Stimulated activated naive B cell treated with anti-CD40 and anti-IgM and Interleukin-4, amounts not matched to agents 10 μg/mL and 1 μg/mL and 100 μg/mL, for 72 hours (primary cell): ENCODE data around the gene UBE2F.
"Not testable (repeated sequence)": the region's sequence is repeated elsewhere in the genome, so short reads cannot be mapped to it uniquely, and the experiment has no call there.

ENCODE experiments used
- ATAC-seq, 2 donors: fragments of 150-1000 bp; cut with Tn5 transposase; replicated peaks; 2 replicates each; pipeline ENCODE4 v1.10.0; 2021; ENCODE audit warnings: moderate library complexity in 1 of 2
- DNase-seq: peaks from one replicate; pipeline ENCODE4 v3.0.0; 2021
- H3K27ac Mint-ChIP-seq: one replicate; pipeline ENCODE4 v1.8.0; 2022; ENCODE audit warnings: mild to moderate bottlenecking, mixed read lengths
- H3K27me3 Mint-ChIP-seq, 2 donors: one replicate each; pipeline ENCODE4 v1.8.0; 2022; ENCODE audit warnings: mixed read lengths in 2 of 2
- H3K36me3 Mint-ChIP-seq, 2 donors: one replicate each; pipeline ENCODE4 v1.8.0; 2022; ENCODE audit warnings: mixed read lengths in 2 of 2, mild to moderate bottlenecking in 1 of 2
- H3K4me1 Mint-ChIP-seq, 2 donors: one replicate each; pipeline ENCODE4 v1.8.0; 2022; ENCODE audit warnings: mixed read lengths in 2 of 2, mild to moderate bottlenecking in 1 of 2
- H3K4me3 Mint-ChIP-seq, 2 donors: one replicate each; pipeline ENCODE4 v1.8.0; 2022; ENCODE audit warnings: mild to moderate bottlenecking in 2 of 2, mixed read lengths in 2 of 2, moderate library complexity in 1 of 2
- H3K9me3 Mint-ChIP-seq, 2 donors: one replicate each; pipeline ENCODE4 v1.8.0; 2022; ENCODE audit warnings: mixed read lengths in 2 of 2, mild to moderate bottlenecking in 1 of 2

UBE2F gene

DNA sequence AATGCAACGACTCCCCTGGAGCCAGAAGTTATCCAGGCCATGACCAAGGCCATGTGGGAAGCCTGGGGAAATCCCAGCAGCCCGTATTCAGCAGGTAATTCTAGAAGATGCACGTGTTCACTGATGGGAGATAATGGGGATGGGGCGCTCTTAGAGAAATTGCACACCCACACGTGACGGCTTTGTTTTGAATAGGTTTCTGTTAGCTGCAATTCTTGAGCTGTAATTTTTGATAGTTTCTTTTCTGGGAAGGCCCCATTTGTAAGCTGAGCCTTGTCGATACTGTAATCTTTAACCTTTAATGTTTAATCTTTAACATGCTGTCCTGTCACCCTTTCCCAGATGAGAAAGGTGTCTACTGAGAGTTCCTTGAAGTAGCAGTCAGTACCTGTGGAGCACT is 97.6 kb downstream of the UBE2F start:
- DNase-seq (no peak), ATAC-seq (no peak)
- peaks cover 23 to 39% of the 10 kb centered on the region in 2 donors for H3K4me1 Mint-ChIP-seq
- no peak overlapping the region for H3K4me3 Mint-ChIP-seq
- H3K27me3 Mint-ChIP-seq, result no peaks in the 10 kb centered on the region
- H3K9me3 Mint-ChIP-seq, result peaks cover 4 to 8% of the 10 kb centered on the region in 2 donors
- peaks cover 39 to 47% of the 10 kb centered on the region in 2 donors for H3K36me3 Mint-ChIP-seq
- no peak overlapping the region for H3K27ac Mint-ChIP-seq

DNA sequence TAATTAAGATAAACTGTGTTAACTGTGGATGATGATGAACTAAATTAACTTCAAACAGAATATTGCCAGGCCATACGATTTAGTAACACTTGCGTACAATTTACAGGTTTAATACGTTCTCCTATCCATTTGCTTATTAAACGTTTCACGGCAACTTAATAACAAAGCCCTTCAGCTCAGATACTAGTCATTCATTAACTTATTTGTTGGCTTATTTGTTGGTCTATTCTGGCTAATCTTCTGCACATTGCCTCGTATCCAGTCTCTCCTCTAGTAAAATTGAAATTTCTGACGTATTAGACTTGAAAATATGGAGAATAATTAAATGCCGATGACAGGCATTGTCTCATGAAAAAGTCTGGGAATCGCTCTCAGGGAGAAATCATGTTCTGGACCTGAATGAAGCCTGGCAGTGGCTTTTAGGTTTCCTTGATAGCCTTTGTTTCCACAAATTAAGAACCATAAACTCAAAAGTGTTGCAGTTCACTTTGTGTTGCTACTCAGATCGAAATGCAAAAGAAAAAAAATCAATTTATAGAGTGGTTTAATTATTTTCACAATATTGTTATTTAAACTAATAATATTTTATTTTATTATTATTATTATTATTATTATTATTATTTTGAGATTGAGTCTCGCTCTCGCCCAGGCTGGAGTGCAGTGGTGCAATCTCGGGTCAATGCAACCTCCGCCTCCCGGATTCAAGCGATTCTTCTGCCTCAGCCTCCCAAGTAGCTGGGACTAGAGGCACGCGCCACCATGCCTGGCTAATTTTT is 98.4 kb downstream of the UBE2F start:
- Mint-ChIP-seq H3K4me1 (peaks cover 20 to 36% of the 10 kb centered on the region in 2 donors), H3K9me3 (peaks cover 4 to 8% of the 10 kb centered on the region in 2 donors), H3K27me3 (no peaks in the 10 kb centered on the region), H3K27ac (no peak overlapping the region), H3K36me3 (peaks cover 43 to 49% of the 10 kb centered on the region in 2 donors), H3K4me3 (no peak overlapping the region)
- DNase-seq, result no peak
- ATAC-seq, result no peak

DNA sequence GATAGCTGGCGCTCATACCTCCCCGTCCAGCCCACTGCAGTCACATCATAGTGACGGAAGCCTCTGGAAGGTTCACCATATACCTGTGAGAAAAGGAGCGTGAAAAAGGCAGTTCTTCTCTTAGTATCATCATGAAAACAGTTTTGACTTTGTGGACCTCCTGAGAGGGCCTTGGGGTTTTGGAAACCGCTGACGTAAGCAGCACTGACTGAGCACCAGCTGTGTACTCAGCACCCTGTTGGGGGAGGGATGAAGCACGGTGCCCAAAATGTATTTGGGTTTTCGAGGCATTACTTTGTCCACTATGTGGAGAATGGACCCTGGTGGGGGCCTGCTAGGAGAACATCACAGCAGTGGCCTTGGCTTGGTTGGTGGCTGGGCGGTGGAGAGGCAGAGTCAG is 99.4 kb downstream of the UBE2F start:
- peaks cover 20 to 32% of the 10 kb centered on the region in 2 donors for H3K4me1 Mint-ChIP-seq
- H3K36me3 Mint-ChIP-seq, result peaks cover 43 to 49% of the 10 kb centered on the region in 2 donors
- ATAC-seq (no peak), DNase-seq (no peak)
- H3K4me3 Mint-ChIP-seq, result no peak overlapping the region
- no peak overlapping the region for H3K27ac Mint-ChIP-seq
- peaks cover 4 to 8% of the 10 kb centered on the region in 2 donors for H3K9me3 Mint-ChIP-seq
- H3K27me3 Mint-ChIP-seq, result no peaks in the 10 kb centered on the region

- DNase-seq, ATAC-seq, H3K27ac Mint-ChIP-seq, H3K9me3 Mint-ChIP-seq, H3K27me3 Mint-ChIP-seq, H3K4me3 Mint-ChIP-seq: not testable (repeated sequence)
- Mint-ChIP-seq H3K4me1 (peaks cover 18 to 27% of the 10 kb centered on the region in 2 donors), H3K36me3 (peaks cover 43 to 52% of the 10 kb centered on the region in 2 donors)
These were observed 99.9 kb downstream of the UBE2F start for GRCh38 chr2:238066718-238067117.

GRCh38 chr2:238067939-238068338 is 101.1 kb downstream of the UBE2F start:
- Mint-ChIP-seq H3K27ac (no peak overlapping the region), H3K27me3 (no peaks in the 10 kb centered on the region), H3K36me3 (peaks cover 53 to 63% of the 10 kb centered on the region in 2 donors), H3K4me1 (peaks cover 13 to 17% of the 10 kb centered on the region in 2 donors), H3K4me3 (no peak overlapping the region), H3K9me3 (peaks cover 7 to 8% of the 10 kb centered on the region in 2 donors)
- DNase-seq (no peak), ATAC-seq (no peak)

DNA sequence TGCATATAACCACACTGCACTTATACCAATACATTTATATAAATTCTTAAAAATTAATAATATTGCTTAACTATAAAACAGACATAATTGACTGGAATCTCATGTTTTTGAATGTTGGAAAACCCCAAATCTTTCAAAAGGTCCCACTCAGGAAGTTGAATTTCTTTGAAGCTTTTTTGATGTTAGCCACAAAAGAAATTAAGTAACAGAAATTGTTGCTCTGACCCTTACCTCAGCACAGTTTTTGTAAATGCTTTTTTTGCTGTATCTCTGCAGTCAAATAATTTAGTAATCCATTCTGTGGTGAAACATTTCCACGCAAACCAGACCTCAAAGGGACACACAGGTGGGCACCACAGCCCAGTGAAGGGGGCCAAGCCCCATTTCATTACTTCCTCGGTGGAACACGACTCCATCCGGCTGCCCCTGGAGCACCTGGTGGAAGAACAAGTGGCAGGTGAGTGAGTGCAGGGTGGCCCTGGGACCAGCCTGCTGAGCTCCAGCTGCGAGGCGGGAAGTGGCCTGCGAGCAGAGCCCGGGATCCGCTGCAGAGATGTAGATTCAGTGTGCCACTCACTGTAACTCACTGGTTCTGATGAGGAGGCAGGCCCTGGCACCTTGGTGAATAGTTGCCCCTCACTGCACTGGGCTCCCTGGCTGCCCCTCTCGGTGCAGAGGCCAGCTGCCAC is 102.4 kb downstream of the UBE2F start:
- peak overlapping the region in 1 of 2 donors; percentile 26 for H3K4me3 Mint-ChIP-seq
- DNase-seq, result no peak
- H3K27ac Mint-ChIP-seq, result no peak overlapping the region
- ATAC-seq, result no peak
- peaks cover 62 to 67% of the 10 kb centered on the region in 2 donors for H3K36me3 Mint-ChIP-seq
- peaks cover 8% of the 10 kb centered on the region in 2 donors for H3K9me3 Mint-ChIP-seq
- H3K4me1 Mint-ChIP-seq, result peaks cover 10 to 12% of the 10 kb centered on the region in 2 donors
- H3K27me3 Mint-ChIP-seq, result no peaks in the 10 kb centered on the region

DNA sequence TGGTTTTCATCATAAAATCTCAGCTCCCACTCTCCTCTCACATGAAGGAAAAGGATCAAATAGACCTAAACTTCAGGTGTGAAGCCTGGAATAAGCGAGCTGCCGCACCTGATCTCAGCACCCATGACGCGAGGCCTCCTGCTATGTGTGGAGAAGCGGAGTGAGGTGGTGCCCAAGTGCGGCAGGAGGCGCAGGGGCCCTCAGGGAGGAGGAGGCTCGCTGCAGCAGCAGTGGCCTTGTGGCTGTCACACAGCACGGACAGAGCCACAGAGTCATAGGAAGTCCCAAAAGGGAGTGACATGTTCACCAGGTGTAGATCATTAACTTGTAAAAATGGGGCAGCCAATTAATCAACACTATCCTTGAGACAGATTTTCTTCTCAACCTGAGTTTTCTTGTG is 103.1 kb downstream of the UBE2F start:
- no peaks in the 10 kb centered on the region for H3K27me3 Mint-ChIP-seq
- peaks cover 12 to 15% of the 10 kb centered on the region in 2 donors for H3K4me1 Mint-ChIP-seq
- DNase-seq, result no peak
- peaks cover 69% of the 10 kb centered on the region in 2 donors for H3K36me3 Mint-ChIP-seq
- H3K4me3 Mint-ChIP-seq, result no peak overlapping the region
- peak overlapping the region; percentile 9 for H3K27ac Mint-ChIP-seq
- H3K9me3 Mint-ChIP-seq, result peaks cover 8% of the 10 kb centered on the region in 2 donors
- ATAC-seq, result no peak

DNA sequence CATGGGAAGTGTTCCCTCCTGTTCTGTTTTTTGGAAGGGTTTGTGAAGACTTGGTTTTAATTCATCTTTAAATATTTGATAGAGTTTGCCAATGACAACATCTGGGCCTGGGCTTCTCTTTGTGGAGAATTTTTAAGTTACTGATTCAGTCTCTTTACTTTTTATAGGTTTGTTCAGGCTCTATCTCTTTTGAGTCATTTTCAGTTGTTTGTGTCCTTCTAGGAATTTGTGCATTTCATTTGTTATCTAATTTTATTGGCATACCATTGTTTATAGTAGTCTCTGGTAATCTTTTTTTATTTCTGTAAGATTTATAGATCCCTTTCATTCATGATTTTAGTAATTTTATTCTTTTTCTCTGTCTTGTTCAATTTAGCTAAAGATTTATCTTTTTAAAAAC is 108.6 kb downstream of the UBE2F start:
- H3K27me3 Mint-ChIP-seq, result no peaks in the 10 kb centered on the region
- H3K4me3 Mint-ChIP-seq, result no peak overlapping the region
- peaks cover 62 to 80% of the 10 kb centered on the region in 2 donors for H3K36me3 Mint-ChIP-seq
- H3K4me1 Mint-ChIP-seq, result peaks cover 11% of the 10 kb centered on the region in 2 donors
- DNase-seq, result no peak
- H3K27ac Mint-ChIP-seq, result no peak overlapping the region
- H3K9me3 Mint-ChIP-seq, result peaks cover 6 to 10% of the 10 kb centered on the region in 2 donors
- ATAC-seq, result no peak

DNA sequence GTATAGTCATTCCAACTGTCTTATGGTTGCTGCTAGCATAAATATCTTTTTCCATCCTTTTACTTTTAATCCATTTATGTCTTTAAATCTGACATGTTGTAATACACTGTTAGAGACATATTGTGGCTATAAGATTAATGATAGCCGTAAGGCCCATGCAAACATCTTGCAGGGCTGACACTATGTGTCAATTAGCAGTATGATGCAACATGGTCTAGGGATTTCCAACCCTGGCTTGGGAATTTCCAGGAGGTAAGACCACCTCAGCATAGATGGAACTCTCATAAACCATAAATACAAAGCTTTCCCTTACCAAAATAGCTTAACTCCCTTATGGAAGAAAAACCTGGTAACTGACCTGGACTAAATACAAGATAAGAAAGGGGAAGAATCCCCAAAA is 110.5 kb downstream of the UBE2F start:
- H3K27ac Mint-ChIP-seq, result no peak overlapping the region
- no peak for ATAC-seq

DNA sequence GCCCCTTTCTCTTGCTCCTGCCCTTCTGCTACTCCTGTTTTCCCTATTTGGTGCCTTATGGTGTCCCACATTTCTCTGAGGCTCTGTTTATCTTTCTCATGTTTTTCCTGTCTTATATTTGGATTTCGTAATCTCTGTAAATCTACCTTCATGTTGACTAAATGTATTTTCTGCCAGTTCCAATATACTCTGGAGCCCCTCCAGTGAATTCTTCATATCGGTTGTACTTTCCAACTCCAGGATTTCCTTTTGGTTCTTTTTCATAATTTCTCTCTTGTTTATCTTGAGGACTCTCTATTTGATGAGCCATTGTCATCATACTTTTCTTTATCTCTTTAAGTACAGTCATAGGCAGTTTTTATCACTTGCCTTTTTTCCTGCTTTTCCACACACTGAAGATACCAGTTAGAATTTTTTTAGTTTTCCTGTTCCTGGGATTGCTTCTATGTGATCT is 113.1 kb downstream of the UBE2F start:
- Mint-ChIP-seq H3K27me3 (no peaks in the 10 kb centered on the region), H3K9me3 (peaks cover 6% of the 10 kb centered on the region in 2 donors), H3K4me1 (peaks cover 6 to 7% of the 10 kb centered on the region in 2 donors), H3K36me3 (peaks cover 63 to 89% of the 10 kb centered on the region in 2 donors), H3K27ac (no peak overlapping the region), H3K4me3 (no peak overlapping the region)
- DNase-seq (no peak), ATAC-seq (no peak)

More for the DNA sequence above, 110.5 kb downstream of the UBE2F start:
- no peak for DNase-seq
- H3K36me3 Mint-ChIP-seq, result peaks cover 74 to 90% of the 10 kb centered on the region in 2 donors
- H3K4me3 Mint-ChIP-seq, result no peak overlapping the region
- peaks cover 9 to 11% of the 10 kb centered on the region in 2 donors for H3K4me1 Mint-ChIP-seq
- H3K27me3 Mint-ChIP-seq, result no peaks in the 10 kb centered on the region
- peaks cover 6 to 10% of the 10 kb centered on the region in 2 donors for H3K9me3 Mint-ChIP-seq

- no peak overlapping the region for H3K27ac Mint-ChIP-seq
- no peak overlapping the region for H3K4me3 Mint-ChIP-seq
- H3K4me1 Mint-ChIP-seq, result peaks cover 0 to 2% of the 10 kb centered on the region in 2 donors
- H3K27me3 Mint-ChIP-seq, result no peaks in the 10 kb centered on the region
- DNase-seq (no peak), ATAC-seq (no peak)
- peaks cover 6% of the 10 kb centered on the region in 2 donors for H3K9me3 Mint-ChIP-seq
- peaks cover 65 to 90% of the 10 kb centered on the region in 2 donors for H3K36me3 Mint-ChIP-seq
These were observed 113.7 kb downstream of the UBE2F start for GRCh38 chr2:238080518-238080917.

DNA sequence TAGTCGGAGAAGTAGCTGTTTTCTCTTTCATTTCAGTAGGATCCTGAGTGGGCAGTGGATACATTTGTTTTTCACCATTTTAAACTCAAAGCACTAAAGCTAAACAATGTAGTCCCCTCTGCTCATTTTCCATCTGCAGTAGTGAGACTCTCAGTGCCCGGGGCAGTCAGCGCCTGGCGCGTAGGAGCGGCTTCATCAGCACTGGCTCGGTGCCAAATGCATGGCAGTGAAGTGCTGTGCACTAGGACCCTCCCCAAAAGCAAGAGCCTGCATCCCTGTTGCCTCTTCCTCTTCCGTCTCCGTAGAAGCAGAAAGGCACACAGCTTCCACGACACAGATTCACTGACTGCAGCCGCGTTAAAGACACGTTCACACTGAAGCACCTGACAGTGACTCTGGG is 114.3 kb downstream of the UBE2F start:
- DNase-seq, result no peak
- Mint-ChIP-seq H3K27me3 (no peaks in the 10 kb centered on the region), H3K27ac (no peak overlapping the region), H3K9me3 (peaks cover 6% of the 10 kb centered on the region in 2 donors), H3K4me1 (peaks cover 0 to 2% of the 10 kb centered on the region in 2 donors), H3K36me3 (peaks cover 68 to 92% of the 10 kb centered on the region in 2 donors), H3K4me3 (no peak overlapping the region)
- no peak for ATAC-seq

DNA sequence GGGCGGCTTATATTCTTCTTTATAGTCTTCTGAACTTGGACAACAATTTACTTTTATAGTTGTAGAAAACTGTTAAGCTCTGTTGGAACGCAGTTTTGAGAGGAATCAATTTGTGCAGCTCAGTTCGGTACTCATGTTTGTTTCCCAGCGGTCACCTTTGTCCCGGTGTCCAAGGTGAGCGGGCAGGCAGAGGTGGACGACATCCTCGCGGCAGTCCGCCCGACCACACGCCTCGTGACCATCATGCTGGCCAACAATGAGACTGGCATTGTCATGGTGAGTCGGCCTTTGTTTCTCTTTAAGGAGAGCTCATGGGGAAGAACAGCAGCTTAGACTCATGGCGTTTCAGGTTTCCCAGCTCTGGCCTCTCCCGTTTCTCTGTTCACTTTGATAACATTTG is 114.7 kb downstream of the UBE2F start:
- Mint-ChIP-seq H3K4me3 (no peak overlapping the region), H3K27ac (no peak overlapping the region), H3K27me3 (no peaks in the 10 kb centered on the region), H3K36me3 (peaks cover 68 to 91% of the 10 kb centered on the region in 2 donors), H3K4me1 (peaks cover under 1 to 2% of the 10 kb centered on the region in 2 donors), H3K9me3 (peaks cover 6% of the 10 kb centered on the region in 2 donors)
- ATAC-seq (no peak), DNase-seq (no peak)

- no peak for ATAC-seq
- Mint-ChIP-seq H3K36me3 (peaks cover 65 to 89% of the 10 kb centered on the region in 2 donors), H3K27me3 (no peaks in the 10 kb centered on the region), H3K4me1 (peaks cover 4 to 6% of the 10 kb centered on the region in 2 donors), H3K4me3 (no peak overlapping the region), H3K9me3 (peaks cover 3 to 4% of the 10 kb centered on the region in 2 donors), H3K27ac (no peak overlapping the region)
- DNase-seq, result no peak
These were observed 115.3 kb downstream of the UBE2F start for GRCh38 chr2:238082151-238082550.
